WTC11 (cell line): ENCODE data around the gene GPR155. TPM values are rescaled to one million over a fixed set of nuclear protein-coding genes. Genes with fewer than 3 reads are reported as not detected.

Experiments
- ATAC-seq: fragments of 200-7000 bp; cut with Tn5 transposase; 2 replicates; pipeline ENCODE4 v1.10.0; 2021; ENCODE audit warnings: mild to moderate bottlenecking, moderate library complexity
- CTCF ChIA-PET: fragments of 300-600 bp; sonication (Branson Sonifier 250); formaldehyde crosslinking; loops from one replicate; lab custom pipeline; 2021; ENCODE audit warnings: antibody characterized with exemption; lab: Charles Lee
- POLR2A ChIA-PET: fragments of 350-600 bp; sonication (Branson Sonifier 250); formaldehyde crosslinking; loops from one replicate; lab custom pipeline; 2021; ENCODE audit warnings: antibody characterized with exemption; lab: Charles Lee
- DNase-seq: peaks from one replicate; pipeline ENCODE4 v3.0.0; 2021; ENCODE audit warnings: low spot score
- H3K27ac Mint-ChIP-seq: 2 replicates; pipeline ENCODE4 v1.8.0; 2021; ENCODE audit warnings: mixed read lengths
- H3K27me3 Mint-ChIP-seq: 2 replicates; pipeline ENCODE4 v1.8.0; 2021; ENCODE audit warnings: low read depth, mild to moderate bottlenecking, moderate library complexity, mixed read lengths
- H3K36me3 Mint-ChIP-seq: 2 replicates; pipeline ENCODE4 v1.8.0; 2021; ENCODE audit warnings: mixed read lengths
- H3K4me1 Mint-ChIP-seq: 2 replicates; pipeline ENCODE4 v1.8.0; 2022; ENCODE audit warnings: mixed read lengths
- H3K4me3 Mint-ChIP-seq: 2 replicates; pipeline ENCODE4 v1.8.0; 2021; ENCODE audit warnings: mild to moderate bottlenecking, moderate library complexity, mixed read lengths
- H3K9me3 Mint-ChIP-seq: 2 replicates; pipeline ENCODE4 v1.8.0; 2021; ENCODE audit warnings: mixed read lengths
- FOXP1 ChIP-seq: sonication (generic); formaldehyde crosslinking; IDR thresholded peaks from 2 replicates; pipeline ENCODE4 v1.8.0; 2022; ENCODE audit warnings: missing genetic modification reagents, mild to moderate bottlenecking, moderate library complexity, borderline replicate concordance
- MXD4 ChIP-seq: fragments of 250-450 bp; sonication (Bioruptor Pico); IDR thresholded peaks from 2 replicates; pipeline ENCODE4 v1.8.0; 2021; ENCODE audit warnings: mild to moderate bottlenecking, moderate library complexity, borderline replicate concordance
- TEAD4 ChIP-seq: sonication (generic); formaldehyde crosslinking; IDR thresholded peaks from 2 replicates; pipeline ENCODE4 v1.8.0; 2022; ENCODE audit warnings: mild to moderate bottlenecking, missing genetic modification reagents
- ZNF121 ChIP-seq: sonication (generic); formaldehyde crosslinking; IDR thresholded peaks from 2 replicates; pipeline ENCODE4 v1.8.0; 2023; ENCODE audit warnings: missing genetic modification reagents
- ZNF317 ChIP-seq: sonication (generic); formaldehyde crosslinking; IDR thresholded peaks from 2 replicates; pipeline ENCODE4 v1.8.1; 2023; ENCODE audit warnings: low read depth, mild to moderate bottlenecking, moderate library complexity, missing genetic modification reagents, borderline replicate concordance
- ZNF423 ChIP-seq: fragments of 250-450 bp; sonication (Bioruptor Pico); IDR thresholded peaks from 2 replicates; pipeline ENCODE4 v2.1.2; 2022; ENCODE audit warnings: mild to moderate bottlenecking, moderate library complexity
- ZNF671 ChIP-seq: fragments of 250-450 bp; sonication (Bioruptor Pico); IDR thresholded peaks from 2 replicates; pipeline ENCODE4 v1.8.0; 2021; ENCODE audit warnings: mild to moderate bottlenecking
- total RNA-seq: library from RNA; stranded (reverse); gene quantifications from 3 replicates; pipeline ENCODE4 v1.2.3, GENCODE V29; 2021
- TF ChIP-seq, protein P1 (sequence below): sonication (generic); formaldehyde crosslinking; IDR thresholded peaks from 2 replicates; pipeline ENCODE4 v1.8.1; 2023; ENCODE audit warnings: mild to moderate bottlenecking, moderate library complexity, missing genetic modification reagents
- TF ChIP-seq, protein P2 (sequence below): sonication (generic); formaldehyde crosslinking; IDR thresholded peaks from 2 replicates; pipeline ENCODE4 v1.8.0; 2023; ENCODE audit warnings: mild to moderate bottlenecking, missing genetic modification reagents
- TF ChIP-seq, protein P3 (sequence below): fragments of 250-450 bp; sonication (Bioruptor Pico); IDR thresholded peaks from 2 replicates; pipeline ENCODE4 v1.8.0; 2021; ENCODE audit warnings: mild to moderate bottlenecking
- TF ChIP-seq, protein P4 (sequence below): sonication (generic); formaldehyde crosslinking; IDR thresholded peaks from 2 replicates; pipeline ENCODE4 v1.8.1; 2022; ENCODE audit warnings: low read depth, missing genetic modification reagents, borderline replicate concordance
- TF ChIP-seq, protein P5 (sequence below): sonication (generic); formaldehyde crosslinking; IDR thresholded peaks from 2 replicates; pipeline ENCODE4 v1.8.1; 2022; ENCODE audit warnings: low read depth, mild to moderate bottlenecking, moderate library complexity, missing genetic modification reagents, borderline replicate concordance
- TF ChIP-seq, protein P6 (sequence below): sonication (generic); formaldehyde crosslinking; IDR thresholded peaks from 2 replicates; pipeline ENCODE4 v1.8.1; 2023; ENCODE audit warnings: mild to moderate bottlenecking, missing genetic modification reagents
- TF ChIP-seq, protein P7 (sequence below): fragments of 250-450 bp; sonication (Bioruptor Pico); IDR thresholded peaks from 2 replicates; pipeline ENCODE4 v2.1.2; 2022; ENCODE audit warnings: mild to moderate bottlenecking, moderate library complexity
- TF ChIP-seq, protein P8 (sequence below): sonication (generic); formaldehyde crosslinking; IDR thresholded peaks from 2 replicates; pipeline ENCODE4 v1.8.1; 2022; ENCODE audit warnings: missing genetic modification reagents, borderline replicate concordance
- TF ChIP-seq, protein P9 (sequence below): sonication (generic); formaldehyde crosslinking; IDR thresholded peaks from 2 replicates; pipeline ENCODE4 v1.8.1; 2023; ENCODE audit warnings: mild to moderate bottlenecking, missing genetic modification reagents, moderate library complexity

The GPR155 gene
- total RNA-seq, 1 experiment from 2014 or later, result 0.74 TPM

DNA sequence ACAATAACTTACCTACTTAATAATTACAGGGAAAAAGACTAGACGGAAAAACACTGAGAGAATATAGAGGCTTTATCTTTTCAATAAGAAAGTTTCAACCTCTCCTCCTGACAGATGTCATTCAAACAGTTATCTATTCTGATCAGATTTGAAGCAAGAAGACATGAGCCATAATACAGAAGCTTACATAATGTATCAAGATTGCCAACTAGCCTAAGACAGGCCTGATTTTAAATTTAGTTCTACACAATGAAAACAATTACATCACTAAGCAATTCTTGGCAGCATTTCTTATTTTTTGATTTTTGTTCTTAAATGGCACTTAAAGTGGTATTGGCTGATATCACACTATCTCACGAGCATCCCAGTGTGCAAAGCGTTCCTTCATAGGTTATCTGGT lies 41.6 kb downstream of the GPR155 start:
- TF ChIP-seq, protein P1, sequence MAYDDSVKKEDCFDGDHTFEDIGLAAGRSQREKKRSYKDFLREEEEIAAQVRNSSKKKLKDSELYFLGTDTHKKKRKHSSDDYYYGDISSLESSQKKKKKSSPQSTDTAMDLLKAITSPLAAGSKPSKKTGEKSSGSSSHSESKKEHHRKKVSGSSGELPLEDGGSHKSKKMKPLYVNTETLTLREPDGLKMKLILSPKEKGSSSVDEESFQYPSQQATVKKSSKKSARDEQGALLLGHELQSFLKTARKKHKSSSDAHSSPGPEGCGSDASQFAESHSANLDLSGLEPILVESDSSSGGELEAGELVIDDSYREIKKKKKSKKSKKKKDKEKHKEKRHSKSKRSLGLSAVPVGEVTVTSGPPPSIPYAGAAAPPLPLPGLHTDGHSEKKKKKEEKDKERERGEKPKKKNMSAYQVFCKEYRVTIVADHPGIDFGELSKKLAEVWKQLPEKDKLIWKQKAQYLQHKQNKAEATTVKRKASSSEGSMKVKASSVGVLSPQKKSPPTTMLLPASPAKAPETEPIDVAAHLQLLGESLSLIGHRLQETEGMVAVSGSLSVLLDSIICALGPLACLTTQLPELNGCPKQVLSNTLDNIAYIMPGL (CRISPR knock-in tag), result no peak
- TF ChIP-seq, protein P2, sequence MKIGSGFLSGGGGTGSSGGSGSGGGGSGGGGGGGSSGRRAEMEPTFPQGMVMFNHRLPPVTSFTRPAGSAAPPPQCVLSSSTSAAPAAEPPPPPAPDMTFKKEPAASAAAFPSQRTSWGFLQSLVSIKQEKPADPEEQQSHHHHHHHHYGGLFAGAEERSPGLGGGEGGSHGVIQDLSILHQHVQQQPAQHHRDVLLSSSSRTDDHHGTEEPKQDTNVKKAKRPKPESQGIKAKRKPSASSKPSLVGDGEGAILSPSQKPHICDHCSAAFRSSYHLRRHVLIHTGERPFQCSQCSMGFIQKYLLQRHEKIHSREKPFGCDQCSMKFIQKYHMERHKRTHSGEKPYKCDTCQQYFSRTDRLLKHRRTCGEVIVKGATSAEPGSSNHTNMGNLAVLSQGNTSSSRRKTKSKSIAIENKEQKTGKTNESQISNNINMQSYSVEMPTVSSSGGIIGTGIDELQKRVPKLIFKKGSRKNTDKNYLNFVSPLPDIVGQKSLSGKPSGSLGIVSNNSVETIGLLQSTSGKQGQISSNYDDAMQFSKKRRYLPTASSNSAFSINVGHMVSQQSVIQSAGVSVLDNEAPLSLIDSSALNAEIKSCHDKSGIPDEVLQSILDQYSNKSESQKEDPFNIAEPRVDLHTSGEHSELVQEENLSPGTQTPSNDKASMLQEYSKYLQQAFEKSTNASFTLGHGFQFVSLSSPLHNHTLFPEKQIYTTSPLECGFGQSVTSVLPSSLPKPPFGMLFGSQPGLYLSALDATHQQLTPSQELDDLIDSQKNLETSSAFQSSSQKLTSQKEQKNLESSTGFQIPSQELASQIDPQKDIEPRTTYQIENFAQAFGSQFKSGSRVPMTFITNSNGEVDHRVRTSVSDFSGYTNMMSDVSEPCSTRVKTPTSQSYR (CRISPR knock-in tag), result no peak
- TF ChIP-seq, protein P3, sequence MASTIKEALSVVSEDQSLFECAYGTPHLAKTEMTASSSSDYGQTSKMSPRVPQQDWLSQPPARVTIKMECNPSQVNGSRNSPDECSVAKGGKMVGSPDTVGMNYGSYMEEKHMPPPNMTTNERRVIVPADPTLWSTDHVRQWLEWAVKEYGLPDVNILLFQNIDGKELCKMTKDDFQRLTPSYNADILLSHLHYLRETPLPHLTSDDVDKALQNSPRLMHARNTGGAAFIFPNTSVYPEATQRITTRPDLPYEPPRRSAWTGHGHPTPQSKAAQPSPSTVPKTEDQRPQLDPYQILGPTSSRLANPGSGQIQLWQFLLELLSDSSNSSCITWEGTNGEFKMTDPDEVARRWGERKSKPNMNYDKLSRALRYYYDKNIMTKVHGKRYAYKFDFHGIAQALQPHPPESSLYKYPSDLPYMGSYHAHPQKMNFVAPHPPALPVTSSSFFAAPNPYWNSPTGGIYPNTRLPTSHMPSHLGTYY (CRISPR knock-in tag), result no peak
- TF ChIP-seq, protein P4, sequence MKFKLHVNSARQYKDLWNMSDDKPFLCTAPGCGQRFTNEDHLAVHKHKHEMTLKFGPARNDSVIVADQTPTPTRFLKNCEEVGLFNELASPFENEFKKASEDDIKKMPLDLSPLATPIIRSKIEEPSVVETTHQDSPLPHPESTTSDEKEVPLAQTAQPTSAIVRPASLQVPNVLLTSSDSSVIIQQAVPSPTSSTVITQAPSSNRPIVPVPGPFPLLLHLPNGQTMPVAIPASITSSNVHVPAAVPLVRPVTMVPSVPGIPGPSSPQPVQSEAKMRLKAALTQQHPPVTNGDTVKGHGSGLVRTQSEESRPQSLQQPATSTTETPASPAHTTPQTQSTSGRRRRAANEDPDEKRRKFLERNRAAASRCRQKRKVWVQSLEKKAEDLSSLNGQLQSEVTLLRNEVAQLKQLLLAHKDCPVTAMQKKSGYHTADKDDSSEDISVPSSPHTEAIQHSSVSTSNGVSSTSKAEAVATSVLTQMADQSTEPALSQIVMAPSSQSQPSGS (CRISPR knock-in tag), result no peak
- TF ChIP-seq, protein P5, sequence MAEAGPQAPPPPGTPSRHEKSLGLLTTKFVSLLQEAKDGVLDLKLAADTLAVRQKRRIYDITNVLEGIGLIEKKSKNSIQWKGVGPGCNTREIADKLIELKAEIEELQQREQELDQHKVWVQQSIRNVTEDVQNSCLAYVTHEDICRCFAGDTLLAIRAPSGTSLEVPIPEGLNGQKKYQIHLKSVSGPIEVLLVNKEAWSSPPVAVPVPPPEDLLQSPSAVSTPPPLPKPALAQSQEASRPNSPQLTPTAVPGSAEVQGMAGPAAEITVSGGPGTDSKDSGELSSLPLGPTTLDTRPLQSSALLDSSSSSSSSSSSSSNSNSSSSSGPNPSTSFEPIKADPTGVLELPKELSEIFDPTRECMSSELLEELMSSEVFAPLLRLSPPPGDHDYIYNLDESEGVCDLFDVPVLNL (CRISPR knock-in tag), result no peak
- TF ChIP-seq, protein P6, sequence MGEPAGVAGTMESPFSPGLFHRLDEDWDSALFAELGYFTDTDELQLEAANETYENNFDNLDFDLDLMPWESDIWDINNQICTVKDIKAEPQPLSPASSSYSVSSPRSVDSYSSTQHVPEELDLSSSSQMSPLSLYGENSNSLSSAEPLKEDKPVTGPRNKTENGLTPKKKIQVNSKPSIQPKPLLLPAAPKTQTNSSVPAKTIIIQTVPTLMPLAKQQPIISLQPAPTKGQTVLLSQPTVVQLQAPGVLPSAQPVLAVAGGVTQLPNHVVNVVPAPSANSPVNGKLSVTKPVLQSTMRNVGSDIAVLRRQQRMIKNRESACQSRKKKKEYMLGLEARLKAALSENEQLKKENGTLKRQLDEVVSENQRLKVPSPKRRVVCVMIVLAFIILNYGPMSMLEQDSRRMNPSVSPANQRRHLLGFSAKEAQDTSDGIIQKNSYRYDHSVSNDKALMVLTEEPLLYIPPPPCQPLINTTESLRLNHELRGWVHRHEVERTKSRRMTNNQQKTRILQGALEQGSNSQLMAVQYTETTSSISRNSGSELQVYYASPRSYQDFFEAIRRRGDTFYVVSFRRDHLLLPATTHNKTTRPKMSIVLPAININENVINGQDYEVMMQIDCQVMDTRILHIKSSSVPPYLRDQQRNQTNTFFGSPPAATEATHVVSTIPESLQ (CRISPR knock-in tag), result no peak
- TF ChIP-seq, protein P7, sequence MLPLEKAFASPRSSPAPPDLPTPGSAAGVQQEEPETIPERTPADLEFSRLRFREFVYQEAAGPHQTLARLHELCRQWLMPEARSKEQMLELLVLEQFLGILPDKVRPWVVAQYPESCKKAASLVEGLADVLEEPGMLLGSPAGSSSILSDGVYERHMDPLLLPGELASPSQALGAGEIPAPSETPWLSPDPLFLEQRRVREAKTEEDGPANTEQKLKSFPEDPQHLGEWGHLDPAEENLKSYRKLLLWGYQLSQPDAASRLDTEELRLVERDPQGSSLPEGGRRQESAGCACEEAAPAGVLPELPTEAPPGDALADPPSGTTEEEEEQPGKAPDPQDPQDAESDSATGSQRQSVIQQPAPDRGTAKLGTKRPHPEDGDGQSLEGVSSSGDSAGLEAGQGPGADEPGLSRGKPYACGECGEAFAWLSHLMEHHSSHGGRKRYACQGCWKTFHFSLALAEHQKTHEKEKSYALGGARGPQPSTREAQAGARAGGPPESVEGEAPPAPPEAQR (CRISPR knock-in tag), result no peak
- no peak for TF ChIP-seq MXD4 (CRISPR knock-in tag)
- no peak for TF ChIP-seq FOXP1
- no peak for TF ChIP-seq ZNF121 (CRISPR knock-in tag)
- TF ChIP-seq TEAD4 (CRISPR knock-in tag), result no peak
- TF ChIP-seq ZNF423 (CRISPR knock-in tag), result no peak
- TF ChIP-seq ZNF317, result no peak
- TF ChIP-seq, protein P8, sequence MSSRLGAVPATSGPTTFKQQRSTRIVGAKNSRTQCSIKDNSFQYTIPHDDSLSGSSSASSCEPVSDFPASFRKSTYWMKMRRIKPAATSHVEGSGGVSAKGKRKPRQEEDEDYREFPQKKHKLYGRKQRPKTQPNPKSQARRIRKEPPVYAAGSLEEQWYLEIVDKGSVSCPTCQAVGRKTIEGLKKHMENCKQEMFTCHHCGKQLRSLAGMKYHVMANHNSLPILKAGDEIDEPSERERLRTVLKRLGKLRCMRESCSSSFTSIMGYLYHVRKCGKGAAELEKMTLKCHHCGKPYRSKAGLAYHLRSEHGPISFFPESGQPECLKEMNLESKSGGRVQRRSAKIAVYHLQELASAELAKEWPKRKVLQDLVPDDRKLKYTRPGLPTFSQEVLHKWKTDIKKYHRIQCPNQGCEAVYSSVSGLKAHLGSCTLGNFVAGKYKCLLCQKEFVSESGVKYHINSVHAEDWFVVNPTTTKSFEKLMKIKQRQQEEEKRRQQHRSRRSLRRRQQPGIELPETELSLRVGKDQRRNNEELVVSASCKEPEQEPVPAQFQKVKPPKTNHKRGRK, result no peak
- TF ChIP-seq, protein P9, sequence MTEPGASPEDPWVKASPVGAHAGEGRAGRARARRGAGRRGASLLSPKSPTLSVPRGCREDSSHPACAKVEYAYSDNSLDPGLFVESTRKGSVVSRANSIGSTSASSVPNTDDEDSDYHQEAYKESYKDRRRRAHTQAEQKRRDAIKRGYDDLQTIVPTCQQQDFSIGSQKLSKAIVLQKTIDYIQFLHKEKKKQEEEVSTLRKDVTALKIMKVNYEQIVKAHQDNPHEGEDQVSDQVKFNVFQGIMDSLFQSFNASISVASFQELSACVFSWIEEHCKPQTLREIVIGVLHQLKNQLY (CRISPR knock-in tag), result no peak
- no peak for TF ChIP-seq ZNF671 (CRISPR knock-in tag)
- TF ChIP-seq, all 79 proteins: peak for 0
- DNase-seq, result no peak

More for the DNA sequence above, 41.6 kb downstream of the GPR155 start:
- POLR2A ChIA-PET, result no interaction called here
- Mint-ChIP-seq H3K9me3 (no peaks in the 10 kb centered on the region), H3K4me1 (peaks cover 11% of the 10 kb centered on the region), H3K36me3 (no peaks in the 10 kb centered on the region), H3K4me3 (no peak overlapping the region), H3K27ac (no peak overlapping the region), H3K27me3 (no peaks in the 10 kb centered on the region)
- CTCF ChIA-PET, result interaction anchor here (2.4 kb wide), 1 partner anchor 17 kb away, joined by 17 read pairs; no protein-coding TSS in a partner anchor
- no peak for ATAC-seq
